ENCODE measurements around the gene ELFN2. TPM values are rescaled to one million over a fixed set of nuclear protein-coding genes. Genes with fewer than 3 reads are reported as not detected.

Gene ELFN2
- total RNA-seq, 1 experiment from 2014 or later = 10.0 TPM

- H3K4me2 ChIP-seq (ENCODE audit: low read length) = peak overlapping the region; percentile 62
- H3K9ac ChIP-seq (ENCODE audit: low read length) = peak overlapping the region; percentile 62
- H3K4me3 ChIP-seq (ENCODE audit: low read length) = peak overlapping the region; percentile 20; the same call in 1 of the 2 replicates
- ChIA-PET CTCF (interaction anchor here (0.7 kb wide), 2 partner anchors 41 to 130 kb away, joined by 3 to 5 read pairs; no protein-coding TSS in a partner anchor), POLR2A (ENCODE audit: unreplicated experiment) (no interaction called here)
- H3K27me3 ChIP-seq (ENCODE audit: low read length) = no peaks in the 10 kb centered on the region
- TF ChIP-seq EZH2phosphoT487 (IDR thresholded peaks at IDR 0.05; ENCODE audit: borderline replicate concordance, low read length) (no peak), EZH2 (IDR thresholded peaks at IDR 0.05; ENCODE audit: low read length, unreplicated experiment) (no peak), CTCF (conservative IDR thresholded peaks at IDR 0.05; ENCODE audit: low read depth, low read length) (no peak)
- DNase-seq = peak; percentile 97
- peak; percentile 76 for ATAC-seq
- H3K9me2 ChIP-seq (replicated peaks; ENCODE audit: low read length) = no peaks in the 10 kb centered on the region
- BruUV-seq (replicated peaks) = no TSS peak
- peaks cover 30% of the 10 kb centered on the region for H3K4me1 ChIP-seq (ENCODE audit: insufficient read depth, low read length)
- 0 out of 2 replicates have a peak overlapping the region, but pooled peaks have one; percentile 15 for H2AFZ ChIP-seq (ENCODE audit: low read length)
- peak overlapping the region; percentile 96 for H3K27ac ChIP-seq (ENCODE audit: low read length)
- peaks cover 14% of the 10 kb centered on the region; the same call in 1 of the 2 replicates for H3K36me3 ChIP-seq (ENCODE audit: low read depth, low read length)
- no peaks in the 10 kb centered on the region for H4K20me1 ChIP-seq (ENCODE audit: low read length)
- H3K9me3 ChIP-seq (ENCODE audit: low read length) = 0 out of 2 replicates have a peak, but pooled peaks cover 13% of the 10 kb centered on the region
- H3F3A ChIP-seq (ENCODE audit: low read length, unreplicated experiment) = peaks cover 18% of the 10 kb centered on the region
- intact Hi-C loops (cut with micrococcal nuclease) = loop anchor here (5.0 kb wide), 1 partner anchor 105 kb away; no protein-coding TSS in a partner anchor
- H3K79me2 ChIP-seq (ENCODE audit: low read length) = peaks cover 8% of the 10 kb centered on the region
Measured at GRCh38 chr22:37431801-37432707, 4.8 kb upstream of the ELFN2 start.

GRCh38 chr22:37431366-37431765 lies 4.1 kb upstream of the ELFN2 start:
- H3K9me3 ChIP-seq (ENCODE audit: low read length) = 0 out of 2 replicates have a peak, but pooled peaks cover 13% of the 10 kb centered on the region
- H3K27me3 ChIP-seq (ENCODE audit: low read length) = no peaks in the 10 kb centered on the region
- CTCF ChIA-PET = no interaction called here
- H3F3A ChIP-seq (ENCODE audit: low read length, unreplicated experiment) = peaks cover 18% of the 10 kb centered on the region
- peak; percentile 55 for DNase-seq
- H3K36me3 ChIP-seq (ENCODE audit: low read depth, low read length) = peaks cover 14% of the 10 kb centered on the region; the same call in 1 of the 2 replicates
- H3K4me2 ChIP-seq (ENCODE audit: low read length) = peak overlapping the region; percentile 62
- H4K20me1 ChIP-seq (ENCODE audit: low read length) = no peaks in the 10 kb centered on the region
- H3K4me1 ChIP-seq (ENCODE audit: insufficient read depth, low read length) = peaks cover 30% of the 10 kb centered on the region
- BruUV-seq (replicated peaks) = no TSS peak
- H2AFZ ChIP-seq (ENCODE audit: low read length) = no peak overlapping the region
- TF ChIP-seq CTCF (conservative IDR thresholded peaks at IDR 0.05; ENCODE audit: low read depth, low read length) (no peak), EZH2phosphoT487 (IDR thresholded peaks at IDR 0.05; ENCODE audit: borderline replicate concordance, low read length) (no peak), EZH2 (IDR thresholded peaks at IDR 0.05; ENCODE audit: low read length, unreplicated experiment) (no peak)
- H3K9ac ChIP-seq (ENCODE audit: low read length) = peak overlapping the region; percentile 62
- peak overlapping the region; percentile 96 for H3K27ac ChIP-seq (ENCODE audit: low read length)
- H3K4me3 ChIP-seq (ENCODE audit: low read length) = peak overlapping the region; percentile 20; the same call in 1 of the 2 replicates
- H3K79me2 ChIP-seq (ENCODE audit: low read length) = peaks cover 15% of the 10 kb centered on the region
- POLR2A ChIA-PET (ENCODE audit: unreplicated experiment) = interaction anchor here (0.6 kb wide), 1 partner anchor 49 kb away, joined by 3 read pairs; no protein-coding TSS in a partner anchor
- no peak; the same call in 1 of the 2 replicates for ATAC-seq
- intact Hi-C loops (cut with micrococcal nuclease) = loop anchor here (5.0 kb wide), 1 partner anchor 104 kb away; no protein-coding TSS in a partner anchor
- no peaks in the 10 kb centered on the region for H3K9me2 ChIP-seq (replicated peaks; ENCODE audit: low read length)
